ENCODE data around the gene SVIP. TPM values are rescaled to one million over a fixed set of nuclear protein-coding genes. Genes with fewer than 3 reads are reported as not detected.

SVIP gene, protein sequence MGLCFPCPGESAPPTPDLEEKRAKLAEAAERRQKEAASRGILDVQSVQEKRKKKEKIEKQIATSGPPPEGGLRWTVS
- total RNA-seq (10 to 100 TPM; 18.9 to 30.1 TPM), polyA plus RNA-seq (ENCODE audit: insufficient read length in 6 of 6) (10 to 100 TPM; 25.5 to 35.6 (median 33.2) TPM)
- long read RNA-seq, donor 1, full-length matches to known transcripts: 40 of 45 reads
- long read RNA-seq, donor 1, partial matches to known transcripts: 5 of 45 reads
- long read RNA-seq, donor 1, other reads (novel, unspliced or antisense): 0 of 45 reads
- long read RNA-seq, donor 2, full-length matches to known transcripts: 25 of 36 reads
- long read RNA-seq, donor 2, partial matches to known transcripts: 11 of 36 reads
- long read RNA-seq, donor 2, other reads (novel, unspliced or antisense): 0 of 36 reads
- long read RNA-seq, donor 3, full-length matches to known transcripts: 15 of 15 reads
- long read RNA-seq, donor 3, partial matches to known transcripts: 0 of 15 reads
- long read RNA-seq, donor 3, other reads (novel, unspliced or antisense): 0 of 15 reads
- long read RNA-seq, donor 4, full-length matches to known transcripts: 11 of 12 reads
- long read RNA-seq, donor 4, partial matches to known transcripts: 0 of 12 reads
- long read RNA-seq, donor 4, other reads (novel, unspliced or antisense): 1 of 12 reads
- long read RNA-seq, donor 5, full-length matches to known transcripts: 23 of 23 reads
- long read RNA-seq, donor 5, partial matches to known transcripts: 0 of 23 reads
- long read RNA-seq, donor 5, other reads (novel, unspliced or antisense): 0 of 23 reads
- long read RNA-seq, donor 6, full-length matches to known transcripts: 35 of 35 reads
- long read RNA-seq, donor 6, partial matches to known transcripts: 0 of 35 reads
- long read RNA-seq, donor 6, other reads (novel, unspliced or antisense): 0 of 35 reads
- long read RNA-seq, donor 7, full-length matches to known transcripts: 22 of 22 reads
- long read RNA-seq, donor 7, partial matches to known transcripts: 0 of 22 reads
- long read RNA-seq, donor 7, other reads (novel, unspliced or antisense): 0 of 22 reads
- long read RNA-seq, donor 8, full-length matches to known transcripts: 15 of 15 reads
- long read RNA-seq, donor 8, partial matches to known transcripts: 0 of 15 reads
- long read RNA-seq, donor 8, other reads (novel, unspliced or antisense): 0 of 15 reads
- long read RNA-seq, donor 9: 0 reads
- long read RNA-seq, donor 10, full-length matches to known transcripts: 3 of 3 reads
- long read RNA-seq, donor 10, partial matches to known transcripts: 0 of 3 reads
- long read RNA-seq, donor 10, other reads (novel, unspliced or antisense): 0 of 3 reads
- long read RNA-seq, donor 11, full-length matches to known transcripts: 14 of 14 reads
- long read RNA-seq, donor 11, partial matches to known transcripts: 0 of 14 reads
- long read RNA-seq, donor 11, other reads (novel, unspliced or antisense): 0 of 14 reads
- long read RNA-seq, donor 12, full-length matches to known transcripts: 14 of 14 reads
- long read RNA-seq, donor 12, partial matches to known transcripts: 0 of 14 reads
- long read RNA-seq, donor 12, other reads (novel, unspliced or antisense): 0 of 14 reads

DNA sequence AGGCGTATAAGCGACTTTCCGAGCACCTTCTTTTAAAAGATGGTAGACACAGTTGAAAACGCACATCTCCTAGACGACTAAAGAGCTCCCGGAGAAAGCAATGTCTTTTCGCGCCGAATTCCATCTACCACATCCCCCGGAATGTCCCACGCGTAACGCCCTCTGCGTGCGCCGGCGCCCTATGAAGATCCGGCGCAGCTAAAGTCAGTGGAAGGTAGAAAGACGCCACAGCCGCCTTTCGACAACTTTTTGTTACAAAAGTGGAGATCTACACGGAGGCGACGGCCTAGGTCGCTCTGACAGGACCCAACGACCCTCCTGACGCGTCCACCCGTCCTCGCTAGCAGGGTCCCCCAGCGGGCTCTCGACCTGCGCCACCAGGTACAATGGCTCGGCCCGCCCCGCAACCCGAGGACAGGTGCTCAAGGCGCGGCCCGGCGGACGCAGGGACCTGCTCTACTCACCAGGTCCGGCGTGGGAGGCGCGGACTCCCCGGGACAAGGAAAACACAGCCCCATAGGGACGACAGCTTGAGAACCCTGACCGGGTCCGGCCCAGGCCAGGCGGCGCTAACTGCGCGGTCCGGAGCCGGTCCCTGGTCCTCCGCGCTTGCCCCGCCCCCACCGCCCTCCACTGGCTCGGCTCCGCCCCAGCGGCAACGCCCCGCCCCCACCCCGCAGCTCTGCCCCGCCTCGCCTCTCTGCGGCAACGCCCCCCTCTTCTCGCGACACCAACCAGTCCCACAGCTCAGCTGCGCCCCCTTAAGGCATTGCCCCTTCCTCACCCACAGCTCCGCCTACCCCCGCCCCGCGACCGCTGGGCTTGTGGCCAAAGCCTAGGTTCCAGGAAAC lies at the start of gene SVIP:
Gene SVIP, minus strand, starts transcription at position 571 of the 851 bp plus-strand sequence. Its CDS starts 53 bp downstream, at position 518.
- H3K27ac ChIP-seq: peak within 1 kb of the TSS; percentile 83 to 85
- peaks cover 0 to 16% of the 10 kb centered on the region in 2 donors for H3K4me1 ChIP-seq
- H3K4me3 ChIP-seq: peak within 1 kb of the TSS; percentile 88
- TF ChIP-seq, protein P1, sequence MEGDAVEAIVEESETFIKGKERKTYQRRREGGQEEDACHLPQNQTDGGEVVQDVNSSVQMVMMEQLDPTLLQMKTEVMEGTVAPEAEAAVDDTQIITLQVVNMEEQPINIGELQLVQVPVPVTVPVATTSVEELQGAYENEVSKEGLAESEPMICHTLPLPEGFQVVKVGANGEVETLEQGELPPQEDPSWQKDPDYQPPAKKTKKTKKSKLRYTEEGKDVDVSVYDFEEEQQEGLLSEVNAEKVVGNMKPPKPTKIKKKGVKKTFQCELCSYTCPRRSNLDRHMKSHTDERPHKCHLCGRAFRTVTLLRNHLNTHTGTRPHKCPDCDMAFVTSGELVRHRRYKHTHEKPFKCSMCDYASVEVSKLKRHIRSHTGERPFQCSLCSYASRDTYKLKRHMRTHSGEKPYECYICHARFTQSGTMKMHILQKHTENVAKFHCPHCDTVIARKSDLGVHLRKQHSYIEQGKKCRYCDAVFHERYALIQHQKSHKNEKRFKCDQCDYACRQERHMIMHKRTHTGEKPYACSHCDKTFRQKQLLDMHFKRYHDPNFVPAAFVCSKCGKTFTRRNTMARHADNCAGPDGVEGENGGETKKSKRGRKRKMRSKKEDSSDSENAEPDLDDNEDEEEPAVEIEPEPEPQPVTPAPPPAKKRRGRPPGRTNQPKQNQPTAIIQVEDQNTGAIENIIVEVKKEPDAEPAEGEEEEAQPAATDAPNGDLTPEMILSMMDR (IDR thresholded peaks at IDR 0.05): peak; percentile 33 to 64
- H3K9me3 ChIP-seq: no peaks in the 10 kb centered on the region
- DNase-seq (peak; percentile 80 to 98 (median 94)), ATAC-seq (peak; percentile 99)
- peaks cover 0 to 9% of the 10 kb centered on the region in 2 donors for H3K36me3 ChIP-seq
- no peaks in the 10 kb centered on the region for H3K27me3 ChIP-seq
- intact Hi-C loops (cut with DNase I): no loop called here

DNA sequence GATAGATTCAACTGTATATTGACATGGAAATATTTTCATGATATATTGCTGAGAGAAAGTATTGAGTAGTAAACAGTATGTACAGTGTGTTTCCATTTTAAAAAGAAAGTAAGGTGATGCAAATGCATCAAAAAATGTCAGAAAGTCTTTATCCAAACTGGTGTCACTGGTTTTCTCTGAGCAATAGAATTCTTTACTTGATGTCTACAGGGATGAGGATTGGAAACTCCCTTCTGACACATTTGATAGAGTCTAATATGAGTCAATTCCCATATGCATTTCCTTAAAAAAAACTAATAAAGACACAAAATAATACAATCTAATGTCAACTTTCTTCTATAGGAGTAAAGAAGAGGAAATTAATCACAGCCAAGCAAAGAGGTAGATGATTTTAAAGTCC lies 49.0 kb upstream of the SVIP start:
- Histone ChIP-seq H3K27me3 (no peaks in the 10 kb centered on the region), H3K27ac (no peak overlapping the region), H3K4me1 (no peaks in the 10 kb centered on the region), H3K4me3 (no peak overlapping the region), H3K36me3 (no peaks in the 10 kb centered on the region), H3K9me3 (no peaks in the 10 kb centered on the region)
- TF ChIP-seq, protein P1 (IDR thresholded peaks at IDR 0.05): no peak
- intact Hi-C loops (cut with DNase I): no loop called here
- ATAC-seq (no peak), DNase-seq (no peak)

DNA sequence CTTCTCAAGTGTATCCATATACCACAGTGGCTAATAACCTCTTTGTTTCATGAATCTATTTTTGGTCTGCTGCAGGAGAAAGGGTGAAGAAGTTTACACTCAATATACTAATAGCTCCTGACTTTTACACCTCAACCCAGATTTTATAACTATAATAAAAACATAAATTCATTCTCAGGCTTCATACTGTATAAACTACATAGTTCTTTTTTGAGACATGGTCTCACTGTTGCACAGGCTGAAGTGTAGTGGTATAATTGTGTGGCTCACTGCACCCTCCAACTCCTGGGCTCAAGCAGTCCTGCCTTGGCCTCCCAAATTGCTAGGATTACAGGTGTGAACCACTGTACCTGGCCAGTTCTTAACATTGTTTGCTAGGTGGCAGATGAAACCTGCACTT lies 48.4 kb upstream of the SVIP start:
- H3K4me1 ChIP-seq: no peaks in the 10 kb centered on the region
- TF ChIP-seq, protein P1 (IDR thresholded peaks at IDR 0.05): no peak
- no peaks in the 10 kb centered on the region for H3K27me3 ChIP-seq
- intact Hi-C loops (cut with DNase I): no loop called here
- no peak overlapping the region for H3K27ac ChIP-seq
- H3K4me3 ChIP-seq: no peak overlapping the region
- ATAC-seq (no peak), DNase-seq (no peak)
- no peaks in the 10 kb centered on the region for H3K36me3 ChIP-seq
- H3K9me3 ChIP-seq: no peaks in the 10 kb centered on the region

DNA sequence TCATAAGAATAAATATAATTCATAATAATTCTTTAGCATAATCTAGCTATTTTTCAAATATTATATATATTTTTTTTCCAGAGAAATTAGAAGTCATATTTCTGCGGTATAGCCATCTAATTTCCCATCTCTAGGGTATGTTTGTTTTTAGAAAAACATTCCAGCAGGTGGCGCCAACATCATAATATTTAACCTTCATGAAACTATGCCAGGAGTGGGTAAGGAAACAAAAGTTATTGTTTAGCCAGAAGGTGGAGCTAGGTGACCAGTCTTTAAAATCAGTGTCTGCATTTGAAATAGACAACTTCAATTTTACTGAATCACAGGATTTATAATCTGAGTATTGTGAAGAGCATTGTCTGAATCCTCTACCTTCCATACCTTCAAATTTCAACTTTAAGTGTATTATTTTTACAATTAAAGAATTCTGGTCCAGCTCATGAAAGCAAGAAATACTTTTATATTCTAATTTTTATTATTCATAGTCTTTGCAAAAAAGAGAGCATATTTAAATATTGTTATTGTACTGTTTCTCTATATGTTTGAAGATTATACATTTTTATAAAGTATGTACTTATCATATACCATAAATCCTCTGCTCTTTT lies 46.4 kb upstream of the SVIP start:
- Histone ChIP-seq H3K27me3 (no peaks in the 10 kb centered on the region), H3K36me3 (no peaks in the 10 kb centered on the region), H3K27ac (no peak overlapping the region), H3K4me1 (no peaks in the 10 kb centered on the region), H3K4me3 (no peak overlapping the region), H3K9me3 (no peaks in the 10 kb centered on the region)
- peak; percentile 94 for ATAC-seq
- intact Hi-C loops (cut with DNase I): no loop called here
- peak in 2 of 4 donors; percentile 84 to 90 for DNase-seq
- TF ChIP-seq, protein P1 (IDR thresholded peaks at IDR 0.05): peak; percentile 66 to 72
